GM18951 (cell line): ENCODE data around the gene RAD9A.
A peak's percentile ranks its signal among the peaks of the same experiment; 100 is the strongest.

Experiments
- POLR2A ChIP-seq: IDR thresholded peaks from 4 replicates; pipeline ENCODE4 v1.6.1; 2011; ENCODE audit warnings: mild to moderate bottlenecking; ENCODE audit not compliant: insufficient read length, insufficient read depth; ENCODE audit errors: extremely low read depth
- in situ Hi-C: fragments of 300-500 bp; cut with MboI; formaldehyde crosslinking; loops from one replicate; pipeline ENCODE4 v1.12.0; 2022; ENCODE audit warnings: low sequenced_read_pairs, mixed read lengths, inconsistent platforms; ENCODE audit not compliant: unreplicated experiment

The RAD9A gene

GRCh38 chr11:67353317-67354074 lies 38.3 kb upstream of the RAD9A start, which contains the start of gene POLD4:
Gene POLD4, minus strand, starts transcription at chr11:67353546. Its CDS starts 147 bp downstream, at chr11:67353399.
- in situ Hi-C loops = no loop called here
- TF ChIP-seq POLR2A = peak; percentile 93

- TF ChIP-seq POLR2A = peak; percentile 37
- in situ Hi-C loops = no loop called here
Measured at GRCh38 chr11:67354075-67355022, 37.4 kb upstream of the RAD9A start.

DNA sequence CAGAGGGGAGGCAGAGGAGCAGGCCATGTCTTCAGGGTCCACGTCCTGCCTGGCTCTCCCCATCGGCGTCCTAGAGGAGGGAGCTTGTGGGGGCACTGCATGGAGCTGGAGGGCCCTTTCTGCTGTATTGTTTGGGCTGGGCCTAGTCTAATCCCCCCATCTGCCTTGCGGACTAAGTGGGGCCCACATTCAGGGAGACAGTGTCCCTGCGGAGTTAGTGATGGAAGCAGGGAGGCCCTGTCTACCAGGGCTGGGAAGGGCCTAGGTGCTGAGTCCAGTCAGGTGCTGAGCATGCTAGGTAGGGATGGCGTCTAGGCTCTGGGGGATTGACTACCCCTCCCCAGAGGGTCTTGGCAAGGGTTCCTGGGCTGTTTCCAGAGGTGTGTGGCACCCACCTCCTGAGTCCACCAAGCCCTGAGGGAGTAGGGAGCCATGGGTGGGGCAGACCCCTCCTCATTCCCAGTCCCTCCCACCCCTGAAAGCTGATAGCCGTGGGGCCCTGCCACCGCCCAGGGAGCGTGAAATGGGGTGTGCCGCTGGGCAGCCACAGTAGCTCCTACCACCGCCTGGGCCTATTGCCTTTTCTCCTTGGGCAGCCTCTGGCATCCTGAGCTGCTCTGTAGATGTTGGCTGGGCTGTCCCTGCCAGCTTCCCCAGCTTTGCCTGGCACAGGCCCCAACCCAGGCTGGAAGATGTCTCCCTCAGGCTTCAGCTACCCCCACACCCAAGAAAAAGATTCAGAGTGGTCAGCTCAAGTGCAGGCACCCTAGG lies 36.6 kb upstream of the RAD9A start:
- in situ Hi-C loops = no loop called here
- no peak for TF ChIP-seq POLR2A

DNA sequence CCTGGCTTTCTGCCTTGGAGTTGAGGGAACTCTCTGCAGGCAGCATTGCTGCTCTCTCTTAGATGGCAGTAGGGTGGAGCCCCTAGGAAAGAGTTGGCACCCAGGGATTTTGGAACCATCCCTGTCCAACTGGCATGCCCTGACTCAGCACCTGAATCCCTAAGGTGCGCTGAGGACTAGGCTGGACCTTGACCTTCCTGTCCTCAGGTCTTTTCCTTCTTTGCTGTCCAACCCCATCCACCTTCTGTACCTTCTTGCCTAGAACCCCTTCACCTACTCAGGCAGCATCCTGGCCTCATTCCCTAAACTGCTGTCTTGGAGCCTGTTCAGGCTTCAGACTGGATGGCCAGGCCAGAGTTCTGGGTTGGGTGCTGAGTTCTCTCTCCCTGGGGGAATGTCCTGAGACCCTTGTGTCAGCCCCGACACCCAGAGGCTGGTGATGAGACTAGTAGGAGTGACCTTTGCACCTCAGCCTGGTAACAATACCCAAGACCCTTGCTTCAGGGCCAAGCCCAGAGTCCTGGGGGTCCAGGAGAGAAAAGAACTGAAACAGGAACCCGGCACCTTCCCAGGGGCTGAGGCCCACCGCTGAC lies 35.9 kb upstream of the RAD9A start:
- peak; percentile 4 for TF ChIP-seq POLR2A
- in situ Hi-C loops = no loop called here

- in situ Hi-C loops = no loop called here
- TF ChIP-seq POLR2A = no peak
Measured at GRCh38 chr11:67356387-67356863, 35.4 kb upstream of the RAD9A start.

DNA sequence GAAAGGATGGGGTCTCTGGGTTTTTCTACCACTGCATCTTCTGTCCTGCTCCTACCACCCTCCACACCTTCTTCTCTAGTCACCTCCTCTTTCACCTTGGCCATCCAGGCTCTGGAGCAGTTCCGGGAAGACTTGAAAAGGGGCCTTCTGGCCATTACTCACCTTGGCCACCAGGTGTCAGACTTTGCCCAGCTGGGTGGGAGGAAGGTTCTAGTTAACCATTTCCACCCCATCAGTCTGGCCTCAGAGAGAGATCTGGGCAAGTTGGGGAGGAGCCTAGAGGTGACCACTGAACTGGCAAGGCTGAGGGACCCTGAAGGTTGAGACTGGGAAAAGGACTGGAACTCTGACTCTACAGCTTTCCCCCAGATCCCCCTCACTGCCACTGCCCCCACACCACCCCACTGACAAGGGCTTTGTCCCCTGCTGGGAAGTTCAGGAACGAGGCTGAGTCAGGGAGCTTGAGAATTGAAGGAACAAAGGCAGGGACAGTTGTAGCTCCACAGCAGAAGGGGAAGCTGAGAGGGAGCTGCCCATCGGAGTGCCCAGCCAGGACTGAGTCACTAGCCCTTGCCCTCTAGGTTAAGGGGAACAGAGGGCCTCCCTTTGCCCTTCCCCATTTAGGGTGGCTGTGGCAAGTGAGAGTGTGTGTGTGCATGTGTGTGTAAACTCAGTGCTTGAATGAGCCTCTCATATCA lies 34.8 kb upstream of the RAD9A start:
- in situ Hi-C loops = no loop called here
- TF ChIP-seq POLR2A = peak; percentile 15

DNA sequence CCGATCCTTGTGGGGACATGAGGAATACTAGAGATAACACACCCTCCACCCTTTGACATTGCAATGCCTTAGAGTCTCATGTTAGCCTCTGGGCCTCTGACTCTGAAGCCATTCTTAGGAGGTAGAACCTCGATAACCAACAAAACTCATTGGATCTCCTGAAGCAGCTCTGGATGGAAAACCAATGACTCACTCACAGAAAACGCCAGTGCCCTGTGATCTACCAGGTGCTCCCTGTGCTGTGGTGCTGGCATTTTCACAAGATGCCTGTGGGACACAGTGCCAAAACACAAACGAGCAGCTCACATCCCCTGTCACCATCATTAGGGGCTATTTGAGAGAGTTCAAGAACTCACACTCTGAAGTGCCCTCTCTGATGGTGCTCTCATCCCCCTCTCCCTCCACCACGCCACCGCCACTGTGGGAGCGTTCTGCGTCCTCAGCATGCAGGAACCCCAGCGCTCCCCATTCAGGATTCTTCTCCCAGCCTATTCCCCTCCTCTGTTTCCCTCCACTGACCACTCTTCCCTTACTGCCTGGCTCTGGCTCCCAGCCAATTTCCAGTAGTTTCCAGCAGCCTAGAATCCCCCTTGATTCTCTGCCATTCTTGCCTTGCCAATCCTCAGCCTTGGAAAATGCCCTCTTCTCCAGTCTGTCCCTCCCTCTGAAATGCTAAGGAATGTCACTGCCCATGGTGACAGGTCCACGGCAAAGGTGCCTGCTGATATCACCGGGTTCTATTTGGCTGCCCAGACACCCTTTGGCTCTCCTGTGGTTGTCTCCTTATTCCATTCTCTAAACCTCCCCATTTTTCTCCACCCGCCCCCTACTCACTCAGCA lies 33.7 kb upstream of the RAD9A start:
- TF ChIP-seq POLR2A = no peak
- in situ Hi-C loops = no loop called here

DNA sequence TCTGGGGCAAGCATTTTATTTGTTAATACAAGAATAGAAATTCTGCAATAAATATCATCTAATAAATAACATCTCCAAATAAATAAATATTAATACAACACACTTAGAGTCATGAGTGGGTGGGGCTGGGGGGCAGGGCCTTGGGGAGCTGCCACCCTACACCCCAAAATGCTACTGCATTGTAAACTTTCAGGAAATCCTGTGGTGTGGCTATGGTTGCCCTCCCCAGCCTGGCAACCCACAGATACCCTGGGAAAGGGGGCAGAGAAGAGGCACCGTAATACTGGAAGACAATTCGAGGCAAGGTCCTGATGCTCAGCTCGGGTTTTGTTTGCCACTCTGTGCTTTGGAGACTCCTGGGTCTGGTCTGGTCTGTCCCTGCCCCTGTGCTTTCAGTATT lies 27.6 kb upstream of the RAD9A start:
- TF ChIP-seq POLR2A = no peak

DNA sequence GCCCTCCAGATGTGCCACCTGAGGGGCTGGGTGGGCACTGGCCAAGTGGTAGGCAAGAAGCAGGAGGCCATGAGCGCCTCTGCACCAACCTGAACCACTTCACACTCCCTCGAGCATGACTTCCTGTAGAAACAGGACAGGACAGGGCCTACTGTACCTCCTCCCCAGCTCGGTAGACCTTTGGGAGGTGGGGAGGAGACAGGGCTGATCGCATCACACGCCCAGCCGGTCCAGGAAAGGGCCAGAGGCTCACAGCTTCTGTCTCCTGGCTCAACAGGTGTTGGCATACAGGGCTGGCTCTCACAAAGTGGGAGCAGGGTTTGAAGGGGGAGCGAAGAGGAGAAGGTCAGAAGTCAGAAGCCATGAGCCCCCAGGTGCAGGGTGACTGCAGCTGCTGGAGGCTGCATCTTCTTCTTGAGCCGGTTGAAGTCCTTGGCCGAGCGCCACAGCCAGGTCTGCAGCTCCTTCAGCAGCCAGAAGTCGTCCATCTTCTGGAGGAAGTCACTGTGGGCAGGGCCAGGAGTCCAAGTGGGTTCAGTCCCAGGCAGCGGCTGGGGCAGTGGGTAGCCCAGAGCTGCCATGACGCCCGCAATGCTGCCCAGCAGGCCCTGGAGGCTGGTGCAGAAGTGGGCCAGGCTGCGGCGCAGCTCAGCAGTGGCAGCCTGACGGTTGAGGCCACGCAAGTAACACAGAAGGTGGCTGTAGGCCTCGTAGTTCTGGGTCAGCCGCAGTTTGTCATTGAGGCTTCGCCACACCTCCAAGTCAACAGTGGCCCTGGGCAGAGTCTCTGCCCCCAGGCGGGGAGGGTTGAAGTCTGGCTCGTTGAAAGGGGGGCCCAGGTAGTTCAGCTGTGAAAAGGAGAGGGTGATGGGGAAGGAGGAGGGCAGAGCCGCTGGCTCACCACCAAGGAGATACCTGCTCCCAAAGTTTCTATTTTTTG lies 26.7 kb upstream of the RAD9A start:
- no peak for TF ChIP-seq POLR2A

More for the DNA sequence above, 27.6 kb upstream of the RAD9A start:
- in situ Hi-C loops = no loop called here

DNA sequence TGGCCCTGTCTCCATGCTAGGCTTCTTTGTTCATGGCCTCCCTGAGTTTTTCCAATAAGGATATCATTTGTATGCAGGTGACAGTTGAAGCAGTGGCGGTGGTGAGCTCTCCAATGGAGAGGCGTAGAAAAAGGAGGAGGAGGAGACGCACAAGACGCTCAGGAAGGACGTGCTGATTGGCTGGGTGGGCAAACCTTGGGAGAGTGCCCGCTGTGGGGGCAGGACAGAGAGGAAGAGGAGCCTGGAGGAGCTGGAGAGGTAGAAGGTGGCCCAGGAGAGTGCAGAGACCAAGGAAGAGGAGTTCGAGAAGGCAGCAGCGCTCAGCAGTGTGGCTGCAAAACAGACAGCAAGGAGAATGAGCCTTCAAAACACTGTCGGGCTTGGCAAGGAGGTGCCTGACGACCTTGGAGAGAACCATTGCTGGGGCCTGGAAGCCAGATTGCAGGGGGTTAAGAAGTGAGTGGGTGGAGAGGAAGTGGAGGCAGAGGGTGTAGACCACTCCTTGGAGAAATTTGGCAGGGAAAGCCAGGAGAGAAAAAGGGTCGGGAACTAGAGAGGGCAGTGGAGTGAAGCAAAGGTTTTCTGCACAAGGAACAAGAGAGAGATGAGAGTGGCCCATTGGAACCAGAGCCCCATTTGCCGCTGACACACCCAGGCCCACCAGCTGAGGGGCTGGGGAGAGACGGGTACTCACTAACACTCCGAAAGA lies 25.9 kb upstream of the RAD9A start:
- TF ChIP-seq POLR2A = no peak

More for the DNA sequence above, 26.7 kb upstream of the RAD9A start:
- in situ Hi-C loops = no loop called here

More for the DNA sequence above, 25.9 kb upstream of the RAD9A start:
- in situ Hi-C loops = no loop called here
